HEK293 (cell line): ENCODE results near the gene GAS2L3.

ENCODE experiments used
- CTCF ChIA-PET: fragments of 350-600 bp; formaldehyde crosslinking; extraction: SDS; loops from one replicate; lab custom pipeline; 2021; ENCODE audit warnings: antibody characterized with exemption; lab: Yijun Ruan, JAX
- POLR2A ChIA-PET: fragments of 300-600 bp; formaldehyde crosslinking; extraction: SDS; loops from one replicate; lab custom pipeline; 2020; ENCODE audit warnings: antibody characterized with exemption, inconsistent platforms; lab: Yijun Ruan, JAX
- H3K27ac ChIP-seq: fragments of 200-500 bp; sonication (Bioruptor generic); 2 replicates; pipeline ENCODE4 v1.5.1; 2014; ENCODE audit warnings: low read depth, low read length, control low read depth, inconsistent platforms; ENCODE audit errors: extremely low read depth
- H3K36me3 ChIP-seq, 2 experiments: fragments of 200-500 bp in 1 of 2; sonication (Bioruptor generic) in 1 of 2; 1 replicate in 1 of 2; 2 replicates in 1 of 2; pipeline ENCODE4 v1.5.1; 2014 to 2017; ENCODE audit warnings: inconsistent platforms in 2 of 2, low read length in 2 of 2; ENCODE audit not compliant: control insufficient read depth in 2 of 2, insufficient read depth in 1 of 2
- H3K4me1 ChIP-seq: fragments of 200-500 bp; sonication (Bioruptor generic); 2 replicates; pipeline ENCODE4 v1.5.1; 2014; ENCODE audit warnings: mild to moderate bottlenecking, low read length, inconsistent platforms; ENCODE audit not compliant: control insufficient read depth, insufficient read depth
- H3K4me3 ChIP-seq: 2 replicates; pipeline ENCODE4 v1.5.1; 2011; ENCODE audit warnings: low read depth, mild to moderate bottlenecking, control low read depth, low read length, moderate library complexity
- H3K9me3 ChIP-seq: fragments of 200-500 bp; sonication (Bioruptor generic); 2 replicates; pipeline ENCODE4 v1.5.1; 2014; ENCODE audit warnings: low read depth, low read length, inconsistent platforms; ENCODE audit not compliant: control insufficient read depth, insufficient read depth
- ATF2 ChIP-seq: fragments of 450-650 bp; formaldehyde crosslinking; IDR thresholded peaks from 2 replicates; pipeline ENCODE4 v1.5.1; 2016; ENCODE audit warnings: missing biosample characterization, missing genetic modification characterization, low read depth
- HOXD13 ChIP-seq: sonication (generic); formaldehyde crosslinking; IDR thresholded peaks from 2 replicates; pipeline ENCODE4 v1.8.0; 2022; ENCODE audit warnings: missing genetic modification reagents, borderline replicate concordance
- MEIS1 ChIP-seq: sonication (generic); formaldehyde crosslinking; IDR thresholded peaks from 2 replicates; pipeline ENCODE4 v1.8.1; 2022; ENCODE audit warnings: missing genetic modification reagents, mild to moderate bottlenecking, borderline replicate concordance
- TSHZ1 ChIP-seq: fragments of 450-650 bp; formaldehyde crosslinking; IDR thresholded peaks from 2 replicates; pipeline ENCODE4 v1.5.1; 2016; ENCODE audit warnings: missing biosample characterization, missing genetic modification characterization, borderline replicate concordance
- YY1 ChIP-seq: fragments of 450-650 bp; formaldehyde crosslinking; IDR thresholded peaks from 2 replicates; pipeline ENCODE4 v1.5.1; 2018; ENCODE audit warnings: missing biosample characterization, missing genetic modification characterization
- ZBTB17 ChIP-seq: fragments of 450-650 bp; formaldehyde crosslinking; IDR thresholded peaks from 2 replicates; pipeline ENCODE4 v1.5.1; 2016; ENCODE audit warnings: missing biosample characterization, missing genetic modification characterization
- ZBTB6 ChIP-seq: fragments of 450-650 bp; formaldehyde crosslinking; IDR thresholded peaks from 2 replicates; pipeline ENCODE4 v1.5.1; 2017; ENCODE audit warnings: missing biosample characterization, missing genetic modification characterization
- ZFHX2 ChIP-seq: fragments of 450-650 bp; formaldehyde crosslinking; conservative IDR thresholded peaks from 2 replicates; pipeline ENCODE4 v1.5.1; 2016; ENCODE audit warnings: missing biosample characterization, missing genetic modification characterization
- ZFP37 ChIP-seq: fragments of 450-650 bp; formaldehyde crosslinking; IDR thresholded peaks from 2 replicates; pipeline ENCODE4 v1.5.1; 2016; ENCODE audit warnings: missing biosample characterization, missing genetic modification characterization
- ZNF121 ChIP-seq: fragments of 450-650 bp; formaldehyde crosslinking; IDR thresholded peaks from 2 replicates; pipeline ENCODE4 v1.5.1; 2016; ENCODE audit warnings: missing biosample characterization, missing genetic modification characterization
- ZNF169 ChIP-seq: fragments of 450-650 bp; formaldehyde crosslinking; IDR thresholded peaks from 2 replicates; pipeline ENCODE4 v1.5.1; 2016; ENCODE audit warnings: missing biosample characterization, missing genetic modification characterization
- ZNF175 ChIP-seq: fragments of 450-650 bp; formaldehyde crosslinking; IDR thresholded peaks from 2 replicates; pipeline ENCODE4 v1.5.1; 2016; ENCODE audit warnings: missing biosample characterization, missing genetic modification characterization
- ZNF2 ChIP-seq: fragments of 450-650 bp; formaldehyde crosslinking; IDR thresholded peaks from 2 replicates; pipeline ENCODE4 v1.5.1; 2016; ENCODE audit warnings: missing biosample characterization, missing genetic modification characterization
- ZNF366 ChIP-seq: fragments of 450-650 bp; formaldehyde crosslinking; conservative IDR thresholded peaks from 2 replicates; pipeline ENCODE4 v1.5.1; 2016; ENCODE audit warnings: missing biosample characterization, missing genetic modification characterization
- ZNF37A ChIP-seq: fragments of 450-650 bp; IDR thresholded peaks from 2 replicates; pipeline ENCODE4 v1.5.1; 2018; ENCODE audit warnings: missing biosample characterization, missing genetic modification characterization
- ZNF416 ChIP-seq: fragments of 450-650 bp; formaldehyde crosslinking; IDR thresholded peaks from 2 replicates; pipeline ENCODE4 v1.5.1; 2016; ENCODE audit warnings: missing biosample characterization, missing genetic modification characterization
- ZNF423 ChIP-seq: fragments of 450-650 bp; formaldehyde crosslinking; IDR thresholded peaks from 2 replicates; pipeline ENCODE4 v1.5.1; 2016; ENCODE audit warnings: missing biosample characterization, missing genetic modification characterization
- ZNF530 ChIP-seq: fragments of 450-650 bp; formaldehyde crosslinking; IDR thresholded peaks from 2 replicates; pipeline ENCODE4 v1.5.1; 2016; ENCODE audit warnings: low read depth, missing biosample characterization, missing genetic modification characterization
- ZNF561 ChIP-seq: fragments of 450-650 bp; IDR thresholded peaks from 2 replicates; pipeline ENCODE4 v1.5.1; 2018; ENCODE audit warnings: missing biosample characterization, missing genetic modification characterization, borderline replicate concordance
- ZNF629 ChIP-seq: fragments of 450-650 bp; formaldehyde crosslinking; IDR thresholded peaks from 2 replicates; pipeline ENCODE4 v1.5.1; 2017; ENCODE audit warnings: missing biosample characterization, missing genetic modification characterization
- ZNF654 ChIP-seq: fragments of 450-650 bp; formaldehyde crosslinking; IDR thresholded peaks from 2 replicates; pipeline ENCODE4 v1.5.1; 2016; ENCODE audit warnings: low read depth, missing biosample characterization, missing genetic modification characterization
- ZNF660 ChIP-seq: fragments of 450-650 bp; IDR thresholded peaks from 2 replicates; pipeline ENCODE4 v1.5.1; 2018; ENCODE audit warnings: missing biosample characterization, mild to moderate bottlenecking, missing genetic modification characterization
- ZNF677 ChIP-seq: fragments of 450-650 bp; IDR thresholded peaks from 2 replicates; pipeline ENCODE4 v1.5.0; 2018; ENCODE audit warnings: missing biosample characterization, mild to moderate bottlenecking, missing genetic modification characterization, moderate library complexity
- ZNF701 ChIP-seq: fragments of 450-650 bp; formaldehyde crosslinking; IDR thresholded peaks from 2 replicates; pipeline ENCODE4 v1.5.1; 2016; ENCODE audit warnings: missing biosample characterization, missing genetic modification characterization
- ZNF830 ChIP-seq: fragments of 450-650 bp; IDR thresholded peaks from 2 replicates; pipeline ENCODE4 v1.5.0; 2018; ENCODE audit warnings: missing biosample characterization, missing genetic modification characterization, low read depth, mild to moderate bottlenecking, moderate library complexity
- TF ChIP-seq, protein P1 (sequence below): fragments of 450-650 bp; formaldehyde crosslinking; IDR thresholded peaks from 2 replicates; pipeline ENCODE4 v1.5.1; 2016; ENCODE audit warnings: missing biosample characterization, missing genetic modification characterization
- TF ChIP-seq, protein P2 (sequence below): fragments of 450-650 bp; formaldehyde crosslinking; IDR thresholded peaks from 2 replicates; pipeline ENCODE4 v1.5.1; 2017; ENCODE audit warnings: missing biosample characterization, mild to moderate bottlenecking, missing genetic modification characterization, moderate library complexity

GAS2L3 gene

DNA sequence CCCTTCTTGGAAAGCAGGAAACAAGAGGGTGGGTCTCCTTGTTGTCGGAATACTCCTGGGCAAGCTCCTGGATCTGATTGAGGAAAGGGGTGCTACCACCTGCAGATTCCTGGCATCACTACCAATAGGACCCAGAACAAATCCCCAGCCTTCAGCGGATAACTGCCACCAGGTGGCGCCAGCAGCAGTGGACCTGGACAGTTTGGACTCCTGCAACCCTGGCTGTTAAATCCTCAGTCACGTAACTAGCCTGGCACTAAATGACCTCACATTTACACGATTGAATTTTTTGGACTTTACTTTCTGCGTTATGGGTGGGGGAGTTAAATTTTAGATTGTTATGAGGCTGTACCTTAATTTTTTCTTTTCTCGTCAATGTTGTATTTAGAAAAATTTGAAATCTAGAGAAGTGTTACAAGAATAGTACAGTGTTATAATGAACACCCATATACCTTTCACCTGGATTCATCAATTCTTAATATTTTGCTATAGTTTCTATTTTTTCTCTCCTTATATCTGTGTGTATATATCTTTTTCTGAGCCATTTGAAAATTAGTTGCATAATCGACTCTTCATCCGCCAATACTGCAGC is 95.6 kb downstream of the GAS2L3 start:
- Histone ChIP-seq H3K27ac (no peak overlapping the region), H3K4me1 (no peaks in the 10 kb centered on the region), H3K4me3 (no peak overlapping the region), H3K9me3 (no peaks in the 10 kb centered on the region), H3K36me3 (no peaks in the 10 kb centered on the region)
- TF ChIP-seq ZNF677 (no peak), ZNF175 (tag by site-specific recombination) (no peak), ZNF660 (0 out of 2 replicates have a peak, but pooled peaks have one; percentile 23), ZNF121 (no peak), ZBTB6 (tag by site-specific recombination) (no peak), ZNF366 (no peak), ZNF530 (tag by site-specific recombination) (no peak), MEIS1 (CRISPR knock-in tag) (no peak), ZNF701 (no peak), ZNF423 (tag by site-specific recombination) (no peak), ZBTB17 (tag by site-specific recombination) (0 out of 2 replicates have a peak, but pooled peaks have one; percentile 16), ZNF37A (tag by site-specific recombination) (no peak), ZNF654 (peak; percentile 55), TSHZ1 (tag by site-specific recombination) (no peak), ZNF561 (no peak), ZNF2 (tag by site-specific recombination) (0 out of 2 replicates have a peak, but pooled peaks have one; percentile 39), ZFP37 (tag by site-specific recombination) (no peak), YY1 (tag by site-specific recombination) (no peak), ZNF416 (tag by site-specific recombination) (no peak), ZNF169 (tag by site-specific recombination) (no peak), ZNF830 (tag by site-specific recombination) (no peak), ATF2 (peak; percentile 33; the same call in 1 of the 2 replicates), ZNF629 (peak; percentile 48; the same call in 1 of the 2 replicates), HOXD13 (CRISPR knock-in tag) (no peak), ZFHX2 (tag by site-specific recombination) (no peak)
- TF ChIP-seq, protein P1, sequence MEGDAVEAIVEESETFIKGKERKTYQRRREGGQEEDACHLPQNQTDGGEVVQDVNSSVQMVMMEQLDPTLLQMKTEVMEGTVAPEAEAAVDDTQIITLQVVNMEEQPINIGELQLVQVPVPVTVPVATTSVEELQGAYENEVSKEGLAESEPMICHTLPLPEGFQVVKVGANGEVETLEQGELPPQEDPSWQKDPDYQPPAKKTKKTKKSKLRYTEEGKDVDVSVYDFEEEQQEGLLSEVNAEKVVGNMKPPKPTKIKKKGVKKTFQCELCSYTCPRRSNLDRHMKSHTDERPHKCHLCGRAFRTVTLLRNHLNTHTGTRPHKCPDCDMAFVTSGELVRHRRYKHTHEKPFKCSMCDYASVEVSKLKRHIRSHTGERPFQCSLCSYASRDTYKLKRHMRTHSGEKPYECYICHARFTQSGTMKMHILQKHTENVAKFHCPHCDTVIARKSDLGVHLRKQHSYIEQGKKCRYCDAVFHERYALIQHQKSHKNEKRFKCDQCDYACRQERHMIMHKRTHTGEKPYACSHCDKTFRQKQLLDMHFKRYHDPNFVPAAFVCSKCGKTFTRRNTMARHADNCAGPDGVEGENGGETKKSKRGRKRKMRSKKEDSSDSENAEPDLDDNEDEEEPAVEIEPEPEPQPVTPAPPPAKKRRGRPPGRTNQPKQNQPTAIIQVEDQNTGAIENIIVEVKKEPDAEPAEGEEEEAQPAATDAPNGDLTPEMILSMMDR (tag by site-specific recombination), result peak; percentile 48; the same call in 1 of the 2 replicates
- TF ChIP-seq, protein P2, sequence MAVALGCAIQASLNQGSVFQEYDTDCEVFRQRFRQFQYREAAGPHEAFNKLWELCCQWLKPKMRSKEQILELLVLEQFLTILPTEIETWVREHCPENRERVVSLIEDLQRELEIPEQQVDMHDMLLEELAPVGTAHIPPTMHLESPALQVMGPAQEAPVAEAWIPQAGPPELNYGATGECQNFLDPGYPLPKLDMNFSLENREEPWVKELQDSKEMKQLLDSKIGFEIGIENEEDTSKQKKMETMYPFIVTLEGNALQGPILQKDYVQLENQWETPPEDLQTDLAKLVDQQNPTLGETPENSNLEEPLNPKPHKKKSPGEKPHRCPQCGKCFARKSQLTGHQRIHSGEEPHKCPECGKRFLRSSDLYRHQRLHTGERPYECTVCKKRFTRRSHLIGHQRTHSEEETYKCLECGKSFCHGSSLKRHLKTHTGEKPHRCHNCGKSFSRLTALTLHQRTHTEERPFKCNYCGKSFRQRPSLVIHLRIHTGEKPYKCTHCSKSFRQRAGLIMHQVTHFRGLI (tag by site-specific recombination), result no peak
- ChIA-PET POLR2A (no interaction called here), CTCF (interaction anchor here (0.6 to 1.0 kb wide), 6 partner anchors 9 to 542 kb away, joined by 3 to 4 read pairs (median 3); no protein-coding TSS in a partner anchor)
